CD4-positive, alpha-beta memory T cell (primary cell): ENCODE data around the gene SCGB1C2. TPM values are rescaled to one million over a fixed set of nuclear protein-coding genes. Genes with fewer than 3 reads are reported as not detected.

ENCODE experiments used
- CTCF ChIA-PET: fragments of 350-600 bp; sonication (Branson Sonifier 250); formaldehyde crosslinking; loops from one replicate; lab custom pipeline; 2021; ENCODE audit warnings: inconsistent platforms; ENCODE audit not compliant: partially characterized antibody; lab: Charles Lee
- POLR2A ChIA-PET: fragments of 350-600 bp; sonication (Branson Sonifier 250); formaldehyde crosslinking; loops from one replicate; lab custom pipeline; 2021; ENCODE audit not compliant: partially characterized antibody; lab: Charles Lee
- DNase-seq, 5 donors: peaks; one replicate each; pipeline versions ENCODE4 v3.0.0 to v3.0.0-alpha.2; 2020 to 2022; ENCODE audit warnings: mixed read lengths in 1 of 5
- H3K27ac ChIP-seq: one replicate; pipeline ENCODE4 v1.7.0; 2013; ENCODE audit warnings: low read depth, low read length
- H3K27me3 ChIP-seq: 2 replicates; pipeline ENCODE4 v1.7.0; 2013; ENCODE audit warnings: mild to moderate bottlenecking, low read length, moderate library complexity; ENCODE audit not compliant: insufficient read depth
- H3K36me3 ChIP-seq: 2 replicates; pipeline ENCODE4 v1.7.0; 2013; ENCODE audit warnings: mild to moderate bottlenecking, low read length, moderate library complexity; ENCODE audit not compliant: insufficient read depth
- H3K4me1 ChIP-seq: 2 replicates; pipeline ENCODE4 v1.7.0; 2013; ENCODE audit warnings: mild to moderate bottlenecking, low read length, moderate library complexity; ENCODE audit not compliant: insufficient read depth
- H3K4me3 ChIP-seq, 2 donors: one replicate each; pipeline ENCODE4 v1.7.0; 2013; ENCODE audit warnings: low read length in 2 of 2, mild to moderate bottlenecking in 1 of 2
- H3K9me3 ChIP-seq, 2 donors: one replicate each; pipeline ENCODE4 v1.7.0; 2013; ENCODE audit warnings: low read length in 2 of 2, control low read depth in 1 of 2; ENCODE audit not compliant: control insufficient read depth in 1 of 2
- H3K27ac Mint-ChIP-seq, 7 donors: one replicate each; pipeline ENCODE4 v1.8.0; 2020 to 2021; ENCODE audit warnings: mixed read lengths in 7 of 7, mild to moderate bottlenecking in 6 of 7, inconsistent platforms in 3 of 7, moderate library complexity in 3 of 7
- H3K27me3 Mint-ChIP-seq, 2 donors: one replicate each; pipeline ENCODE4 v1.8.0; 2020 to 2021; ENCODE audit warnings: mixed read lengths in 2 of 2
- H3K36me3 Mint-ChIP-seq, 2 donors: one replicate each; pipeline ENCODE4 v1.8.0; 2020 to 2021; ENCODE audit warnings: mixed read lengths in 2 of 2, inconsistent platforms in 1 of 2, mild to moderate bottlenecking in 1 of 2
- H3K4me1 Mint-ChIP-seq, 4 donors: one replicate each; pipeline ENCODE4 v1.8.0; 2020 to 2021; ENCODE audit warnings: mixed read lengths in 4 of 4, mild to moderate bottlenecking in 1 of 4
- H3K4me3 Mint-ChIP-seq, 8 donors: one replicate each; pipeline ENCODE4 v1.8.0; 2020 to 2021; ENCODE audit warnings: mixed read lengths in 8 of 8, mild to moderate bottlenecking in 7 of 8, moderate library complexity in 6 of 8, inconsistent platforms in 3 of 8
- H3K9me3 Mint-ChIP-seq, 8 donors: one replicate each; pipeline ENCODE4 v1.8.0; 2020 to 2021; ENCODE audit warnings: mixed read lengths in 8 of 8, mild to moderate bottlenecking in 5 of 8, inconsistent platforms in 3 of 8, moderate library complexity in 1 of 8
- intact Hi-C: fragments of 100-400 bp; cut with micrococcal nuclease; formaldehyde crosslinking; loops from one replicate; pipeline ENCODE4 v1.15.1; 2023
- polyA plus RNA-seq, 2 donors: library from polyadenylated mRNA; unstranded; fragments of 300-500 nt; fragmentation: Illumina TruSeq; gene quantifications; one replicate each; pipeline ENCODE4 v1.2.3, GENCODE V29; 2021
- total RNA-seq, 2 experiments: library from RNA; stranded (reverse); gene quantifications; one replicate each; pipeline ENCODE4 v1.2.3, GENCODE V29; 2021

The SCGB1C2 gene
- total and polyA plus RNA-seq, 4 experiments from 2014 or later: not detected

GRCh38 chr17:149897-150584, 12.7 kb downstream of the SCGB1C2 start:
- no peak overlapping the region for H3K4me3 Mint-ChIP-seq
- Histone ChIP-seq H3K4me1 (no peaks in the 10 kb centered on the region), H3K9me3 (no peaks in the 10 kb centered on the region), H3K27me3 (no peaks in the 10 kb centered on the region), H3K27ac (no peak overlapping the region), H3K36me3 (no peaks in the 10 kb centered on the region), H3K4me3 (no peak overlapping the region)
- no peaks in the 10 kb centered on the region for H3K4me1 Mint-ChIP-seq
- no peaks in the 10 kb centered on the region for H3K27me3 Mint-ChIP-seq
- intact Hi-C loops: no loop called here
- ChIA-PET POLR2A (no interaction called here), CTCF (interaction anchor here (1.2 kb wide), 1 partner anchor 548 kb away, joined by 3 read pairs; no protein-coding TSS in a partner anchor)
- H3K36me3 Mint-ChIP-seq: no peaks in the 10 kb centered on the region
- H3K27ac Mint-ChIP-seq: no peak overlapping the region
- DNase-seq: no peak
- no peaks in the 10 kb centered on the region for H3K9me3 Mint-ChIP-seq

- ChIA-PET CTCF (no interaction called here), POLR2A (no interaction called here)
- Histone ChIP-seq H3K27me3 (no peaks in the 10 kb centered on the region), H3K4me3 (no peak overlapping the region), H3K27ac (no peak overlapping the region), H3K9me3 (no peaks in the 10 kb centered on the region), H3K36me3 (no peaks in the 10 kb centered on the region), H3K4me1 (no peaks in the 10 kb centered on the region)
- intact Hi-C loops: no loop called here
- H3K9me3 Mint-ChIP-seq: no peaks in the 10 kb centered on the region
- H3K4me3 Mint-ChIP-seq: no peak overlapping the region
- no peak for DNase-seq
- no peaks in the 10 kb centered on the region for H3K27me3 Mint-ChIP-seq
- H3K4me1 Mint-ChIP-seq: no peaks in the 10 kb centered on the region
- no peak overlapping the region for H3K27ac Mint-ChIP-seq
- no peaks in the 10 kb centered on the region for H3K36me3 Mint-ChIP-seq
Measured at GRCh38 chr17:151004-151403, 13.6 kb downstream of the SCGB1C2 start.

GRCh38 chr17:151886-152859, 14.8 kb downstream of the SCGB1C2 start:
- no peak for DNase-seq
- CTCF ChIA-PET: interaction anchor here (1.9 kb wide), 1 partner anchor 548 kb away, joined by 5 read pairs; no protein-coding TSS in a partner anchor
- no peaks in the 10 kb centered on the region for H3K36me3 Mint-ChIP-seq

GRCh38 chr17:152860-153420, 15.6 kb downstream of the SCGB1C2 start:
- ChIA-PET POLR2A (no interaction called here), CTCF (interaction anchor here (1.9 kb wide), 1 partner anchor 547 kb away, joined by 5 read pairs; no protein-coding TSS in a partner anchor)
- DNase-seq: no peak
- Histone ChIP-seq H3K4me1 (no peaks in the 10 kb centered on the region), H3K36me3 (no peaks in the 10 kb centered on the region), H3K27me3 (no peaks in the 10 kb centered on the region), H3K4me3 (no peak overlapping the region), H3K9me3 (no peaks in the 10 kb centered on the region), H3K27ac (no peak overlapping the region)
- H3K4me1 Mint-ChIP-seq: no peaks in the 10 kb centered on the region
- no peaks in the 10 kb centered on the region for H3K9me3 Mint-ChIP-seq
- H3K27me3 Mint-ChIP-seq: no peaks in the 10 kb centered on the region
- intact Hi-C loops: no loop called here
- no peak overlapping the region for H3K4me3 Mint-ChIP-seq
- H3K36me3 Mint-ChIP-seq: no peaks in the 10 kb centered on the region
- H3K27ac Mint-ChIP-seq: no peak overlapping the region

More at GRCh38 chr17:151886-152859, 14.8 kb downstream of the SCGB1C2 start:
- H3K27ac Mint-ChIP-seq: peak overlapping the region in 2 of 7 donors; percentile 5 to 48
- H3K4me3 Mint-ChIP-seq: no peak overlapping the region
- POLR2A ChIA-PET: no interaction called here
- no peaks in the 10 kb centered on the region for H3K4me1 ChIP-seq
- no peaks in the 10 kb centered on the region for H3K9me3 ChIP-seq
- no peaks in the 10 kb centered on the region for H3K9me3 Mint-ChIP-seq
- H3K36me3 ChIP-seq: no peaks in the 10 kb centered on the region
- intact Hi-C loops: no loop called here
- H3K27me3 Mint-ChIP-seq: no peaks in the 10 kb centered on the region
- H3K27me3 ChIP-seq: no peaks in the 10 kb centered on the region
- H3K4me1 Mint-ChIP-seq: no peaks in the 10 kb centered on the region
- no peak overlapping the region for H3K27ac ChIP-seq
- no peak overlapping the region for H3K4me3 ChIP-seq

- DNase-seq: no peak
Measured at GRCh38 chr17:153851-154250, 16.5 kb downstream of the SCGB1C2 start.

GRCh38 chr17:155576-155975, 18.2 kb downstream of the SCGB1C2 start:
- Mint-ChIP-seq H3K36me3 (no peaks in the 10 kb centered on the region), H3K27ac (no peak overlapping the region), H3K4me1 (no peaks in the 10 kb centered on the region), H3K9me3 (no peaks in the 10 kb centered on the region), H3K4me3 (no peak overlapping the region), H3K27me3 (no peaks in the 10 kb centered on the region)
- H3K27ac ChIP-seq: no peak overlapping the region
- DNase-seq: no peak
- ChIA-PET POLR2A (no interaction called here), CTCF (no interaction called here)
- no peak overlapping the region for H3K4me3 ChIP-seq
- no peaks in the 10 kb centered on the region for H3K4me1 ChIP-seq
- H3K36me3 ChIP-seq: no peaks in the 10 kb centered on the region
- H3K27me3 ChIP-seq: no peaks in the 10 kb centered on the region
- intact Hi-C loops: no loop called here
- H3K9me3 ChIP-seq: no peaks in the 10 kb centered on the region

More at GRCh38 chr17:153851-154250, 16.5 kb downstream of the SCGB1C2 start:
- H3K27me3 ChIP-seq: no peaks in the 10 kb centered on the region
- H3K36me3 ChIP-seq: no peaks in the 10 kb centered on the region
- Mint-ChIP-seq H3K9me3 (no peaks in the 10 kb centered on the region), H3K27me3 (no peaks in the 10 kb centered on the region), H3K4me1 (no peaks in the 10 kb centered on the region), H3K27ac (no peak overlapping the region), H3K36me3 (no peaks in the 10 kb centered on the region), H3K4me3 (no peak overlapping the region)
- H3K4me3 ChIP-seq: no peak overlapping the region
- POLR2A ChIA-PET: no interaction called here
- intact Hi-C loops: no loop called here
- H3K9me3 ChIP-seq: no peaks in the 10 kb centered on the region
- H3K4me1 ChIP-seq: no peaks in the 10 kb centered on the region
- CTCF ChIA-PET: no interaction called here
- no peak overlapping the region for H3K27ac ChIP-seq

GRCh38 chr17:156094-156621, 18.8 kb downstream of the SCGB1C2 start:
- ChIA-PET POLR2A (no interaction called here), CTCF (no interaction called here)
- H3K4me3 Mint-ChIP-seq: no peak overlapping the region
- no peaks in the 10 kb centered on the region for H3K36me3 ChIP-seq
- H3K9me3 ChIP-seq: no peaks in the 10 kb centered on the region
- no peaks in the 10 kb centered on the region for H3K4me1 ChIP-seq
- DNase-seq: no peak
- H3K27me3 Mint-ChIP-seq: peaks cover 0 to 3% of the 10 kb centered on the region in 2 donors
- H3K4me1 Mint-ChIP-seq: no peaks in the 10 kb centered on the region
- no peak overlapping the region for H3K4me3 ChIP-seq
- no peak overlapping the region for H3K27ac ChIP-seq
- no peaks in the 10 kb centered on the region for H3K9me3 Mint-ChIP-seq
- H3K36me3 Mint-ChIP-seq: no peaks in the 10 kb centered on the region
- intact Hi-C loops: no loop called here
- H3K27me3 ChIP-seq: no peaks in the 10 kb centered on the region
- H3K27ac Mint-ChIP-seq: no peak overlapping the region
